DND-41 (cell line): Measurements from ENCODE around the gene FER1L5.

ENCODE experiments used
- ATAC-seq: fragments of 200-7000 bp; cut with Tn5 transposase; 3 replicates; pipeline ENCODE4 v1.9.1; 2021; ENCODE audit warnings: low read depth; ENCODE audit not compliant: insufficient read depth
- DNase-seq: peaks from one replicate; pipeline ENCODE4 v3.0.0-alpha.2; 2020
- H2AFZ ChIP-seq: 2 replicates; pipeline ENCODE4 v1.6.0; 2012; ENCODE audit warnings: low read depth, low read length
- H3K27ac ChIP-seq: 2 replicates; pipeline ENCODE4 v1.5.1; 2012; ENCODE audit warnings: low read length, inconsistent platforms
- H3K27me3 ChIP-seq: fragments of 200-600 bp; sonication (generic); 2 replicates; pipeline ENCODE4 v1.6.0; 2012; ENCODE audit warnings: low read length, mild to moderate bottlenecking, inconsistent platforms; ENCODE audit not compliant: insufficient read depth, poor library complexity
- H3K36me3 ChIP-seq: 2 replicates; pipeline ENCODE4 v1.5.1; 2012; ENCODE audit warnings: low read length, inconsistent platforms; ENCODE audit not compliant: insufficient read depth
- H3K4me1 ChIP-seq: 2 replicates; pipeline ENCODE4 v1.5.1; 2012; ENCODE audit warnings: mild to moderate bottlenecking, low read length; ENCODE audit not compliant: insufficient read depth
- H3K4me2 ChIP-seq: 2 replicates; pipeline ENCODE4 v1.6.0; 2012; ENCODE audit warnings: mild to moderate bottlenecking, moderate library complexity, low read length, inconsistent platforms; ENCODE audit not compliant: insufficient read depth
- H3K4me3 ChIP-seq, 2 experiments: fragments of 200-600 bp in 1 of 2; shearing (Covaris generic) in 1 of 2; 2 replicates each; pipeline ENCODE4 v1.5.1; 2012 to 2016; ENCODE audit warnings: inconsistent platforms in 2 of 2, low read length in 2 of 2, mild to moderate bottlenecking in 2 of 2, low read depth in 1 of 2, moderate library complexity in 1 of 2
- H3K79me2 ChIP-seq: 2 replicates; pipeline ENCODE4 v1.6.0; 2012; ENCODE audit warnings: low read length, inconsistent platforms; ENCODE audit not compliant: insufficient read depth
- H3K9ac ChIP-seq: 2 replicates; pipeline ENCODE4 v1.6.0; 2012; ENCODE audit warnings: low read depth, mild to moderate bottlenecking, inconsistent platforms, low read length, moderate library complexity
- H3K9me3 ChIP-seq: 2 replicates; pipeline ENCODE4 v1.5.1; 2012; ENCODE audit warnings: low read length, moderate library complexity, mild to moderate bottlenecking, inconsistent platforms; ENCODE audit not compliant: insufficient read depth, severe bottlenecking
- H4K20me1 ChIP-seq: 2 replicates; pipeline ENCODE4 v1.6.0; 2012; ENCODE audit warnings: low read length; ENCODE audit not compliant: insufficient read depth
- CTCF ChIP-seq: IDR thresholded peaks from 2 replicates; pipeline ENCODE4 v1.5.1; 2012; ENCODE audit warnings: borderline replicate concordance, low read length, moderate library complexity, mild to moderate bottlenecking; ENCODE audit not compliant: poor library complexity, severe bottlenecking; ENCODE audit errors: extremely low read depth
- EZH2 ChIP-seq: IDR thresholded peaks from 3 replicates; pipeline ENCODE4 v1.6.1; 2012; ENCODE audit warnings: borderline replicate concordance, low read depth, mild to moderate bottlenecking, moderate library complexity, low read length, inconsistent platforms; ENCODE audit not compliant: severe bottlenecking

FER1L5 gene

GRCh38 chr2:96681540-96681939 is 39.0 kb downstream of the FER1L5 start:
- no peaks in the 10 kb centered on the region for H3K36me3 ChIP-seq
- no peak overlapping the region for H3K27ac ChIP-seq
- no peak overlapping the region for H3K9ac ChIP-seq
- no peaks in the 10 kb centered on the region for H3K9me3 ChIP-seq
- no peak overlapping the region for H3K4me3 ChIP-seq
- no peak for DNase-seq
- no peak overlapping the region for H2AFZ ChIP-seq
- no peak for TF ChIP-seq EZH2
- TF ChIP-seq CTCF: no peak
- ATAC-seq: no peak
- H3K4me1 ChIP-seq: no peaks in the 10 kb centered on the region
- H3K79me2 ChIP-seq: no peaks in the 10 kb centered on the region
- no peaks in the 10 kb centered on the region for H3K27me3 ChIP-seq
- H3K4me2 ChIP-seq: no peak overlapping the region
- no peaks in the 10 kb centered on the region for H4K20me1 ChIP-seq

- H3K4me3 ChIP-seq: no peak overlapping the region
- no peak overlapping the region for H2AFZ ChIP-seq
- no peaks in the 10 kb centered on the region for H3K9me3 ChIP-seq
- H4K20me1 ChIP-seq: no peaks in the 10 kb centered on the region
- H3K79me2 ChIP-seq: no peaks in the 10 kb centered on the region
- no peak overlapping the region for H3K27ac ChIP-seq
- TF ChIP-seq EZH2 (no peak), CTCF (no peak)
- ATAC-seq (no peak), DNase-seq (no peak)
- H3K4me1 ChIP-seq: no peaks in the 10 kb centered on the region
- H3K27me3 ChIP-seq: no peaks in the 10 kb centered on the region
- no peak overlapping the region for H3K9ac ChIP-seq
- no peaks in the 10 kb centered on the region for H3K36me3 ChIP-seq
- no peak overlapping the region for H3K4me2 ChIP-seq
Measured at GRCh38 chr2:96683307-96683706, 40.7 kb downstream of the FER1L5 start.

- no peak overlapping the region for H3K4me3 ChIP-seq
- no peak for DNase-seq
- ATAC-seq: no peak
- H3K4me2 ChIP-seq: no peak overlapping the region
- H3K36me3 ChIP-seq: no peaks in the 10 kb centered on the region
- H3K4me1 ChIP-seq: no peaks in the 10 kb centered on the region
- TF ChIP-seq EZH2 (no peak), CTCF (no peak)
- no peaks in the 10 kb centered on the region for H3K27me3 ChIP-seq
- H2AFZ ChIP-seq: no peak overlapping the region
- no peaks in the 10 kb centered on the region for H3K9me3 ChIP-seq
- no peak overlapping the region for H3K9ac ChIP-seq
- H4K20me1 ChIP-seq: no peaks in the 10 kb centered on the region
- H3K27ac ChIP-seq: no peak overlapping the region
- no peaks in the 10 kb centered on the region for H3K79me2 ChIP-seq
Measured at GRCh38 chr2:96683972-96684820, 41.6 kb downstream of the FER1L5 start.
